Measurements from ENCODE around the gene GSDME.

The GSDME gene

GRCh38 chr7:24718431-24718831 lies 38.8 kb downstream of the GSDME start:
- no peak for ATAC-seq
- no peak for TF ChIP-seq ESRRG (CRISPR knock-in tag; IDR thresholded peaks at IDR 0.05)
- no peak for TF ChIP-seq ZNF70 (CRISPR knock-in tag; IDR thresholded peaks at IDR 0.05)
- no peak for TF ChIP-seq TCF4 (CRISPR knock-in tag; IDR thresholded peaks at IDR 0.05; ENCODE audit: borderline replicate concordance)
- no peak for TF ChIP-seq SNAI2 (CRISPR knock-in tag; IDR thresholded peaks at IDR 0.05)
- TF ChIP-seq ARNTL (CRISPR knock-in tag; IDR thresholded peaks at IDR 0.05; ENCODE audit: borderline replicate concordance, low read depth): no peak
- no peak for TF ChIP-seq TSHZ2 (CRISPR knock-in tag; IDR thresholded peaks at IDR 0.05)
- TF ChIP-seq RARB (CRISPR knock-in tag; IDR thresholded peaks at IDR 0.05): no peak
- TF ChIP-seq BACH2 (CRISPR knock-in tag; IDR thresholded peaks at IDR 0.05; ENCODE audit: borderline replicate concordance): no peak
- no peak for TF ChIP-seq ZC3H10 (CRISPR knock-in tag; IDR thresholded peaks at IDR 0.05)
- no peak for TF ChIP-seq CSDC2 (CRISPR knock-in tag; IDR thresholded peaks at IDR 0.05)
- no peak for TF ChIP-seq GLIS3 (CRISPR knock-in tag; IDR thresholded peaks at IDR 0.05)
- no peak for TF ChIP-seq PATZ1 (CRISPR knock-in tag; IDR thresholded peaks at IDR 0.05; ENCODE audit: borderline replicate concordance)
- no peak for TF ChIP-seq PPARA (CRISPR knock-in tag; IDR thresholded peaks at IDR 0.05; ENCODE audit: borderline replicate concordance)
- TF ChIP-seq ISL1 (CRISPR knock-in tag; IDR thresholded peaks at IDR 0.05): no peak
- TF ChIP-seq ZFP3 (CRISPR knock-in tag; IDR thresholded peaks at IDR 0.05): no peak
- TF ChIP-seq ZNF565 (CRISPR knock-in tag; conservative IDR thresholded peaks at IDR 0.05; ENCODE audit: low read depth): no peak
- TF ChIP-seq POU6F1 (CRISPR knock-in tag; IDR thresholded peaks at IDR 0.05; ENCODE audit: borderline replicate concordance, low read depth): no peak
- no peak for TF ChIP-seq OSR1 (CRISPR knock-in tag; IDR thresholded peaks at IDR 0.05)
- TF ChIP-seq ZFP30 (CRISPR knock-in tag; IDR thresholded peaks at IDR 0.05): no peak
- no peak for TF ChIP-seq CSRNP3 (CRISPR knock-in tag; IDR thresholded peaks at IDR 0.05)

- ATAC-seq: no peak
- TF ChIP-seq CSDC2 (CRISPR knock-in tag; IDR thresholded peaks at IDR 0.05) (no peak), SNAI2 (CRISPR knock-in tag; IDR thresholded peaks at IDR 0.05) (no peak), TOX (CRISPR knock-in tag; IDR thresholded peaks at IDR 0.05; ENCODE audit: borderline replicate concordance) (no peak), ZNF70 (CRISPR knock-in tag; IDR thresholded peaks at IDR 0.05) (no peak), BACH2 (CRISPR knock-in tag; IDR thresholded peaks at IDR 0.05; ENCODE audit: borderline replicate concordance) (no peak), PATZ1 (CRISPR knock-in tag; IDR thresholded peaks at IDR 0.05; ENCODE audit: borderline replicate concordance) (no peak), ZC3H10 (CRISPR knock-in tag; IDR thresholded peaks at IDR 0.05) (no peak), OSR1 (CRISPR knock-in tag; IDR thresholded peaks at IDR 0.05) (no peak), POU6F1 (CRISPR knock-in tag; IDR thresholded peaks at IDR 0.05; ENCODE audit: borderline replicate concordance, low read depth) (no peak)
Measured at GRCh38 chr7:24717694-24718320, 39.5 kb downstream of the GSDME start.

Data from SK-N-SH treated with all-trans-retinoic acid at 6 μM for 48 hours (cell line).